SU-DHL-6 (cell line): ENCODE results near the gene CYBA.

Experiments used
- CTCF ChIP-seq: fragments of 200-600 bp; sonication (generic); IDR thresholded peaks from one replicate; pipeline ENCODE4 v1.5.1; 2017; ENCODE audit warnings: antibody characterized with exemption, mild to moderate bottlenecking, low read length, moderate library complexity; ENCODE audit not compliant: insufficient read depth, poor library complexity, severe bottlenecking
- EZH2phosphoT487 ChIP-seq: fragments of 200-600 bp; sonication (generic), shearing (Covaris generic); conservative IDR thresholded peaks from 2 replicates; pipeline ENCODE4 v1.6.1; 2018; ENCODE audit warnings: mild to moderate bottlenecking, antibody characterized with exemption, low read length, moderate library complexity, mixed read lengths

DNA sequence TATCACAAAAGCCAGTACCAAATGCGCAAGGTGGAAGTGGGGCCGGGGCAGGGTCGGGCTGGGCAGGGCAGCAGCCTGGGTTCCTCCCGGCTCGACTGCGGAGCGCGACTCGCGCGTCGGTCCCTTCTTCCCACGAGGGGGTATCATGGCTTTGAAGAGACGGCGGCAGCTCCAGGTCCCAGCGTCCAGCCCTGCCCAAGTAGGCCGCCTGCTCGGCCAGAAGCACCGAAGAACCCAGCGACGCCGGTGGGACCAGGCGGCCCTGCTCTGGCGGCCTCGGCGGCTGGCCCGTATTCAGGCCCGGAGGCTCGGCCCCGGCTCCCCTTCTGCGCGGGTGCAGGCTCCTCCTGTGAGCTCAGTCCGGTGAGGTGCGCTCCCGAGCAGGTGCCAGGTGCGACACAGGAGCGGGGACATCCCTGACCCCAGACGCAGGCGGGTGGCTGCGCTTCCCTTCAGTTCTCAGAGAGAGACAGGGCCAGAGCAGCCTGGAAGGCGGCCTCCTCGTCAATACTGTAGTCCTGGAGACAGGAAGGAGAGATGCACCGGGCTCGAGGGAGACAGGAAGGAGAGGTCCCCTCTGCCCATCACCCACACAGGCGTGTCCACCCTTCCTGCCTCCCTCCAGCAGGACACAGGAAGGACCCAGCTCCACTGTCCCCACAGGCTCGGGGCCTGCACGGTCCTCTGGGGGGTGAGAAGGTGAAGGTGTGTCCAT lies 46.4 kb upstream of the CYBA start:
- TF ChIP-seq CTCF, result no peak
- TF ChIP-seq EZH2phosphoT487, result no peak
